Suprapubic skin (tissue), 3 donors: ENCODE results near the gene CRKL.
"Not testable (repeated sequence)": the region's sequence is repeated elsewhere in the genome, so short reads cannot be mapped to it uniquely, and the experiment has no call there.

Experiments used
- POLR2A ChIP-seq, 2 donors: fragments of 450-650 bp; IDR thresholded peaks; one replicate each; pipeline ENCODE4 v1.6.1; 2017; ENCODE audit warnings: antibody characterized with exemption in 2 of 2, mild to moderate bottlenecking in 2 of 2, moderate library complexity in 2 of 2
- TF ChIP-seq, protein P1 (sequence below), 2 donors: fragments of 200-600 bp in 1 of 2; fragments of 450-650 bp in 1 of 2; sonication (generic) in 1 of 2; IDR thresholded peaks; one replicate each; pipeline ENCODE4 v1.5.1; 2016 to 2019; ENCODE audit warnings: antibody characterized with exemption in 2 of 2, mild to moderate bottlenecking in 1 of 2, moderate library complexity in 1 of 2

DNA sequence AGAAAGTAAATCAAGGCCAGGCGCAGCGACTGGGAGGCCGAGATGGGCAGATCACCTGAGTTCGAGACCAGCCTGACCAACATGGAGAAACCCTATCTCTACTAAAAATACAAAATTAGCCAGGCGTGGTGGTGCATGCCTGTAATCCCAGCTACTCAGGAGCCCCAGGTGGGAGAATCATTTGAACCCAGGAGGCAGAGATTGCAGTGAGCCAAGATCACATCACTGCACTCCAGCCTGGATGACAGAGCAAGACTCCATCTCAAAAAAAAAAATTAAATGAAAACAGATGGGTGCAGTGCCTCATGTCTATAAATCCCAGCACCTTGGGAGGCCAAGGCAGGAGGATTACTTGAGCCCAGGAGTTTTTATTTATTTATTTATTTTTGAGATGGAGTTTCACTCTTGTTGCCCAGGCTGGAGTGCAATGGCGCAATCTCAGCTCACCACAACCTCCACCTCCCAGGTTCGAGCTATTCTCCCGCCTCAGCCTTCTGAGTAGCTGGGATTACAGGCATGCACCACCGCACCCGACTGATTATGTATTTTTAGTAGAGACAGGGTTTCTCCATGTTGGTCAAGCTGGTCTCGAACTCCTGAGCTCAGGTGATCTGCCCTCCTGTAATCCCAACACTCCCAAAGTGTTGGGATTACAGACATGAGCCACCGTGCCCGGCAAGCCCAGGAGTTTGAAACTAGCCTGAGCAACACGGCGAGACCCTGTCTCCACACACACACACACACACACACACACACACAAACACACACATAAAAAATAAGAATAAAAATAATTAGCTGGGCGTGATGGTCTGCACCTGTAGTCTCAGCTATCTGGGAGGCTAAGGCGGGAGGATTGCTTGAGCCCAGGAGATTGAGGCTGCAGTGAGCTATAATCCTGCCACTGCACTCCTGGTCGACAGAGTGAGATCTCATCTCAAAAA lies 15.8 kb upstream of the CRKL start:
- not testable (repeated sequence) for TF ChIP-seq POLR2A (IDR thresholded peaks at IDR 0.05)
- TF ChIP-seq, protein P1, sequence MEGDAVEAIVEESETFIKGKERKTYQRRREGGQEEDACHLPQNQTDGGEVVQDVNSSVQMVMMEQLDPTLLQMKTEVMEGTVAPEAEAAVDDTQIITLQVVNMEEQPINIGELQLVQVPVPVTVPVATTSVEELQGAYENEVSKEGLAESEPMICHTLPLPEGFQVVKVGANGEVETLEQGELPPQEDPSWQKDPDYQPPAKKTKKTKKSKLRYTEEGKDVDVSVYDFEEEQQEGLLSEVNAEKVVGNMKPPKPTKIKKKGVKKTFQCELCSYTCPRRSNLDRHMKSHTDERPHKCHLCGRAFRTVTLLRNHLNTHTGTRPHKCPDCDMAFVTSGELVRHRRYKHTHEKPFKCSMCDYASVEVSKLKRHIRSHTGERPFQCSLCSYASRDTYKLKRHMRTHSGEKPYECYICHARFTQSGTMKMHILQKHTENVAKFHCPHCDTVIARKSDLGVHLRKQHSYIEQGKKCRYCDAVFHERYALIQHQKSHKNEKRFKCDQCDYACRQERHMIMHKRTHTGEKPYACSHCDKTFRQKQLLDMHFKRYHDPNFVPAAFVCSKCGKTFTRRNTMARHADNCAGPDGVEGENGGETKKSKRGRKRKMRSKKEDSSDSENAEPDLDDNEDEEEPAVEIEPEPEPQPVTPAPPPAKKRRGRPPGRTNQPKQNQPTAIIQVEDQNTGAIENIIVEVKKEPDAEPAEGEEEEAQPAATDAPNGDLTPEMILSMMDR (IDR thresholded peaks at IDR 0.05) = not testable (repeated sequence)
